ENCODE measurements around the gene GHRH.

- TF ChIP-seq CTCF (IDR thresholded peaks at IDR 0.05) (no peak), EZH2 (IDR thresholded peaks at IDR 0.05; ENCODE audit: borderline replicate concordance, insufficient read depth, low read depth, low read length, poor library complexity, severe bottlenecking) (no peak)
Observed at GRCh38 chr20:37205794-37206193, 55.8 kb downstream of the GHRH start.
